Osteoblast (primary cell): ENCODE results near the gene RBPJL. TPM values are rescaled to one million over a fixed set of nuclear protein-coding genes. Genes with fewer than 3 reads are reported as not detected.

Experiments
- DNase-seq: peaks from one replicate; pipeline ENCODE4 v3.0.0; 2011; ENCODE audit warnings: low spot score, mixed read lengths; ENCODE audit not compliant: insufficient read length; ENCODE audit errors: missing footprints
- H2AFZ ChIP-seq: 2 replicates; pipeline ENCODE4 v1.6.0; 2011; ENCODE audit warnings: mild to moderate bottlenecking, low read length
- H3K27ac ChIP-seq: 2 replicates; pipeline ENCODE4 v1.5.1; 2011; ENCODE audit warnings: mild to moderate bottlenecking, low read depth, low read length, moderate library complexity
- H3K27me3 ChIP-seq: 2 replicates; pipeline ENCODE4 v1.6.0; 2012; ENCODE audit warnings: mild to moderate bottlenecking, control low read depth, inconsistent platforms, low read length, moderate library complexity; ENCODE audit not compliant: insufficient read depth
- H3K36me3 ChIP-seq: 2 replicates; pipeline ENCODE4 v1.5.1; 2011; ENCODE audit warnings: mild to moderate bottlenecking, low read length, control low read depth, moderate library complexity; ENCODE audit not compliant: insufficient read depth
- H3K4me1 ChIP-seq: 2 replicates; pipeline ENCODE4 v1.5.1; 2011; ENCODE audit warnings: mild to moderate bottlenecking, low read length, control low read depth, moderate library complexity; ENCODE audit not compliant: insufficient read depth
- H3K4me2 ChIP-seq: 2 replicates; pipeline ENCODE4 v1.6.0; 2011; ENCODE audit warnings: mild to moderate bottlenecking, low read length; ENCODE audit not compliant: insufficient read depth
- H3K4me3 ChIP-seq: fragments of 200-600 bp; sonication (generic); 3 replicates; pipeline ENCODE4 v1.5.1; 2012; ENCODE audit warnings: mild to moderate bottlenecking, low read length, inconsistent platforms; ENCODE audit not compliant: insufficient read depth
- H3K79me2 ChIP-seq: 2 replicates; pipeline ENCODE4 v1.6.0; 2012; ENCODE audit warnings: mild to moderate bottlenecking, low read length, control low read depth, inconsistent platforms; ENCODE audit not compliant: insufficient read depth
- H3K9me3 ChIP-seq: 2 replicates; pipeline ENCODE4 v1.5.1; 2011; ENCODE audit warnings: low read depth, low read length, control low read depth
- H4K20me1 ChIP-seq: 2 replicates; pipeline ENCODE4 v1.6.0; 2012; ENCODE audit warnings: mild to moderate bottlenecking, low read length, control low read depth; ENCODE audit not compliant: insufficient read depth
- CTCF ChIP-seq: IDR thresholded peaks from 2 replicates; pipeline ENCODE4 v1.5.1; 2011; ENCODE audit warnings: mild to moderate bottlenecking, low read depth, low read length, moderate library complexity; ENCODE audit errors: extremely low read depth
- total RNA-seq: library from RNA; depleted of rRNA; stranded (reverse); fragments of >200 nt; gene quantifications from 2 replicates; pipeline ENCODE4 v1.2.3, GENCODE V29; 2012

Gene RBPJL
- total RNA-seq, 1 donor: not detected

- no peak for DNase-seq
- Histone ChIP-seq H4K20me1 (peaks cover 50% of the 10 kb centered on the region), H3K4me2 (peak overlapping the region; percentile 91), H3K36me3 (peaks cover 31% of the 10 kb centered on the region), H3K27ac (peak overlapping the region; percentile 100), H3K4me1 (peaks cover 63% of the 10 kb centered on the region), H2AFZ (no peak overlapping the region), H3K79me2 (peaks cover 69% of the 10 kb centered on the region), H3K9me3 (no peaks in the 10 kb centered on the region), H3K4me3 (peak overlapping the region; percentile 90), H3K27me3 (no peaks in the 10 kb centered on the region)
- no peak for TF ChIP-seq CTCF
These were observed 39.7 kb downstream of the RBPJL start for GRCh38 chr20:45346291-45346718.

GRCh38 chr20:45346851-45347250, 40.2 kb downstream of the RBPJL start:
- Histone ChIP-seq H3K36me3 (peaks cover 25% of the 10 kb centered on the region), H3K4me1 (peaks cover 57% of the 10 kb centered on the region), H4K20me1 (peaks cover 46% of the 10 kb centered on the region), H3K79me2 (peaks cover 64% of the 10 kb centered on the region), H3K9me3 (no peaks in the 10 kb centered on the region), H3K27ac (peak overlapping the region; percentile 100), H3K4me3 (peak overlapping the region; percentile 90), H3K27me3 (no peaks in the 10 kb centered on the region), H3K4me2 (peak overlapping the region; percentile 91), H2AFZ (no peak overlapping the region)
- peak; percentile 45 for DNase-seq
- no peak for TF ChIP-seq CTCF

- peak; percentile 82 for DNase-seq
- peaks cover 58% of the 10 kb centered on the region for H3K79me2 ChIP-seq
- peaks cover 52% of the 10 kb centered on the region for H3K4me1 ChIP-seq
- H3K36me3 ChIP-seq: peaks cover 23% of the 10 kb centered on the region
- no peak overlapping the region for H2AFZ ChIP-seq
- H3K27ac ChIP-seq: peak overlapping the region; percentile 100
- peak overlapping the region; percentile 90 for H3K4me3 ChIP-seq
- H3K4me2 ChIP-seq: peak overlapping the region; percentile 91
- TF ChIP-seq CTCF: no peak
- H3K9me3 ChIP-seq: no peaks in the 10 kb centered on the region
- H4K20me1 ChIP-seq: peaks cover 41% of the 10 kb centered on the region
- H3K27me3 ChIP-seq: no peaks in the 10 kb centered on the region
These were observed 40.8 kb downstream of the RBPJL start for GRCh38 chr20:45347297-45347935.

GRCh38 chr20:45347936-45348778, 41.5 kb downstream of the RBPJL start, which contains the start of gene SDC4:
SDC4 (minus strand) TSS chr20:45348424; CDS start chr20:45348384, 40 bp downstream.
- peak; percentile 93 for DNase-seq
- peaks cover 44% of the 10 kb centered on the region for H3K4me1 ChIP-seq
- no peaks in the 10 kb centered on the region for H3K27me3 ChIP-seq
- TF ChIP-seq CTCF: no peak
- H3K4me2 ChIP-seq: peak within 1 kb of the TSS; percentile 91
- H3K27ac ChIP-seq: peak within 1 kb of the TSS; percentile 100
- H4K20me1 ChIP-seq: peaks cover 41% of the 10 kb centered on the region
- peaks cover 23% of the 10 kb centered on the region for H3K36me3 ChIP-seq
- no peak within 1 kb of the TSS for H2AFZ ChIP-seq
- H3K79me2 ChIP-seq: peaks cover 51% of the 10 kb centered on the region
- no peaks in the 10 kb centered on the region for H3K9me3 ChIP-seq
- peak within 1 kb of the TSS; percentile 90 for H3K4me3 ChIP-seq
